CD4-positive, alpha-beta T cell treated with Interleukin-4 for 1 hour (primary cell): ENCODE data around the gene POLR1E.

Source experiments
- DNase-seq, 2 donors: peaks; one replicate each; pipeline ENCODE4 v3.0.0-alpha.2; 2020 to 2022

The POLR1E gene, protein sequence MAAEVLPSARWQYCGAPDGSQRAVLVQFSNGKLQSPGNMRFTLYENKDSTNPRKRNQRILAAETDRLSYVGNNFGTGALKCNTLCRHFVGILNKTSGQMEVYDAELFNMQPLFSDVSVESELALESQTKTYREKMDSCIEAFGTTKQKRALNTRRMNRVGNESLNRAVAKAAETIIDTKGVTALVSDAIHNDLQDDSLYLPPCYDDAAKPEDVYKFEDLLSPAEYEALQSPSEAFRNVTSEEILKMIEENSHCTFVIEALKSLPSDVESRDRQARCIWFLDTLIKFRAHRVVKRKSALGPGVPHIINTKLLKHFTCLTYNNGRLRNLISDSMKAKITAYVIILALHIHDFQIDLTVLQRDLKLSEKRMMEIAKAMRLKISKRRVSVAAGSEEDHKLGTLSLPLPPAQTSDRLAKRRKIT

DNA sequence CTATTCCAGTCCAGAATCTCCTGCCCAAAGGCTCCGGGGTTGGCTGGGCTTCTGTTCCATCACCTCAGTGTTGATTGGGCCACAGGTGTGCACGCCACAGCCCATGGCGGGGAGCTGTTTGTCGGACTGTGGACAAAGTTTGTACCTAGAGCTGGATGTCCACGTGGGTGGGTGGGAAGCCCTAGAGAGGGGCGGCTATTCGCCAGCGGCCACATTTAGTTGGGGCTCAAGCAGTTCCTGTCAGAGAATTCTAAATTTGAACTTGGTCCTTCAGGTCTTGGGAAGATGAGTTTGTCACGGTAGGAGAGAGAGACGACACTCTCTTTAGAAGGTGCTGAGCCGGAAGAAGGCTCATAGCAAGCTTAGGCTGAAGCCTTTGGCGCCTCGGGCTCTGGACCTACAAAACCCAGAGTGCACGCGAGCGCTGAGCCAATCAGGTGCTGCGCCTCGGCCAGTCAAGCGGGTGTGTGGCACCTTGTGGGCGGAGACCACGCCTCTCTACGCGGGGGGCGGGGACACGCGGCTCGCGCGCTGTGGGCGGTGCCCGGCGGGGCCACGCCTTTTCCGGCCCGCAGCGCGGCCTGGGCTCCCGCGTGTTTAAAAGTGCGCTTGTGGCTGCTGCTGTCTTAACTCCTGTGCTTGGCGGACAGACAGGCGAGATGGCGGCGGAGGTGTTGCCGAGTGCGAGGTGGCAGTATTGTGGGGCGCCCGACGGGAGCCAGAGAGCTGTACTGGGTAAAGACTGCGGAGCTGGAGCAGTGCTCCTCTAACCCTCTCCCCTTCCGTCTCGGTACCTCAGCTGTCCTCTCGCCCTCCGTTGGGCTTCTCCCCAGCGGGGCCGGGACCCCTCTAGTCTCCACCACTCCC lies at the start of gene POLR1E:
Gene POLR1E (plus strand): TSS at position 560 of the 867 bp plus-strand sequence. CDS start 100 bp downstream, at position 660.
- peak; percentile 96 to 97 for DNase-seq

DNA sequence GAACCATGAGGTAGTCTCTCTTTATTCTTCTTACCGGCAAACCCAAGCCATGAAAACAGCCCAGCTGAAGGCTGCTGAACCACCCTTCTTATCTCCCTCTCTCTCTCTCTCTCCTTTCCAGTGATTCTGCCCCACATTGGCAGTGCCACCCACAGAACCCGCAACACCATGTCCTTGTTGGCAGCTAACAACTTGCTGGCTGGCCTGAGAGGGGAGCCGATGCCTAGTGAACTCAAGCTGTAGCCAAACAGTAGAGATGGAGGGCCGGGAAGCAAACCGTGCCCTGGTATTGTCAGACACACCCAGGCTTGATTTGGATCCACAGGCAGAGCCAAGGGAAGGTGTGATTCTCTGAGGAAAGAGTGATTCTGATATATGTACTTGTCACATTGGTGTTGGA lies 49.2 kb upstream of the POLR1E start:
- no peak for DNase-seq

DNA sequence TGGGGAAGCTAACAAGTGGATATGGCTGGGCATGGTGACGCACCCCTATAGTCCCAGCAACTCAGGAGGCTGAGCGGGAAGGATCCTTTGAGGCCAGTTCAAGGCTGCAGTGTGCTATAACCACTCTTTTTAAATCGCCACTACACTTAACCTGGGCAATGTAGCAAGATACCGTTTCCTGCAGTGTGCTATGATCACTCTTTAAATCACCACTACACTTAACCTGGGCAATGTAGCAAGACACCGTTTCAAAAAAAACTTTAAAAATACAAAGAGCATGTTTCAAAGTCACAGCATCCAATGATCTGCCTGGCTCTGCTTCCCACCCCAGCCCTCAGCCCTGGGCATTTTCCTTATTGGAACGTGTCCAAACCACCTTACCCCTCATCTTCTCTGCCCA lies 48.7 kb upstream of the POLR1E start:
- no peak for DNase-seq

DNA sequence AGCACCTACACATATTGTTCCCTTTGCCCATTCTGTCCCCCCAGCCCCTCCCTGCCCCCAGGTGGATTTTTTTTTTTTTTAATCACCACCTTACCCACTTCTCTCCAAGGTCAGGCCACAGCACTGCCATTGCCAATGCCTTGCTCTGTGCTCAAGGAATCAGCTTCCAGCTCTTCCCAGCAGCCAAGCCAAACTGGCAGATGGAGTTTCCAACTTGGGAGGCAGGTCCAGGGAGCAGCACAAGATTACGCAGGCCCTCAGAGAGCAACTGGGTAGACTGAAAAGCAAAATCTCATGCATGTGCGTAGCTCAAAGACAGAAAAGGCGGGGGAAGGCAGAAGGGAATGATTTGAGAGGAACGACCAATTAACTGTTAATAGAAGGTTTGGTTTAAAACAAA lies 48.1 kb upstream of the POLR1E start:
- no peak for DNase-seq

- DNase-seq, result no peak
Measured at GRCh38 chr9:37438359-37438758, 47.4 kb upstream of the POLR1E start.

- DNase-seq, result no peak
Measured at GRCh38 chr9:37441776-37442370, 43.9 kb upstream of the POLR1E start.

GRCh38 chr9:37442556-37442955 lies 43.2 kb upstream of the POLR1E start:
- DNase-seq, result no peak

DNA sequence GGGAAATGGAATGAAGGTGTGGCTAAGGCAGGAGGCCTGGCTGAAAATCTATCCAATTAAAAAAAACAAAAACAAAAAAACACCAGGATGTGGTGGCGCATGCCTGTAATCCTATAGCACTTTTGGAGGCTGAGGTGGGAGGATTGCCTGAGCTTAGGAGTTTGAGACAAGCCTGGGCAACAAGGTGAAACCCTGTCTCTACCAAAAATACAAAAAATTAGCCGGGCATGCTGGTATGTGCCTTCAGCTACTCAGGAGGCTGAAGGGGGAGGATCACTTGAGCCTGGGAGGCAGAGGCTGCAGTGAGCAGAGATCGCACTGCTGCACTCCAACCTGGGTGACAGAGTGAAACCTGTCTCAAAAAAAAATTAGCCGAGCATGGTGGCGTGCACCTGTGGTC lies 42.2 kb upstream of the POLR1E start:
- no peak for DNase-seq

DNA sequence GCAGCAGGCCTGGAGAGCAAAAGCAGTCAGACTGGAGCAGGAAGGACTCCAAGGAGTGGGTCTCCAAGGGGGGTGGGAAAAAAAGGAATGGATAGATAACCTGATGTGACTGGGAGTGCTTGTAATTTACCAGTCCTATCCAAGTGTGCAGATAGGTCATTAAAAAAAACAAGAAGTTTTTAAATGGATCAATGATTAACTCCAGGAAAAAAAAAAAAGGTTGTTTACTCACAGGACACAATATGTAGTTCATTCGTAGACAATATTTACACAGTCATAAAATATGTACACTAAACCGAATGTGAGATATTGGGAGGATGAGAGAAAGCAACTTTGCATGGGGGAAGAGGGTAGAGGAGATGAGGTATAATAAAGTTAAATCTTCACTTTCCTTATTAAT lies 40.9 kb upstream of the POLR1E start:
- DNase-seq, result no peak

DNA sequence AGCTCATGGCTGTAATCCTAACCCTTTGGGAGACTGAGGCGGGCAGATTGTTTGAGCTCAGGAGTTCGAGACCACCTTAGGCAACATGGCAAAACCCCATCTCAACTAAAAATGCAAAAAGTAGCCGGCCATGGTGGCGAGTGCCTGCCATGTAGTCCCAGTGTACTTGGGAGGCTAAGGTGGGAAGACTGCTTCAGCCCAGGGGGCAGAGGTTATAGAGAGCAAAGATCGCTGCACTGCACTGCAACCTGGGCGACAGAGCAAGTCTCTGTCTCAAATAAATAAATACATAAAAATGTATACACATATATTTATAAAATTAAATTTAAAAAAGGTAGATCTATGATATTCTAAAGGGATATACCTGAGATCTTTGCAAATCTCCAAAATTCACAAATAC lies 39.9 kb upstream of the POLR1E start:
- DNase-seq, result no peak

DNA sequence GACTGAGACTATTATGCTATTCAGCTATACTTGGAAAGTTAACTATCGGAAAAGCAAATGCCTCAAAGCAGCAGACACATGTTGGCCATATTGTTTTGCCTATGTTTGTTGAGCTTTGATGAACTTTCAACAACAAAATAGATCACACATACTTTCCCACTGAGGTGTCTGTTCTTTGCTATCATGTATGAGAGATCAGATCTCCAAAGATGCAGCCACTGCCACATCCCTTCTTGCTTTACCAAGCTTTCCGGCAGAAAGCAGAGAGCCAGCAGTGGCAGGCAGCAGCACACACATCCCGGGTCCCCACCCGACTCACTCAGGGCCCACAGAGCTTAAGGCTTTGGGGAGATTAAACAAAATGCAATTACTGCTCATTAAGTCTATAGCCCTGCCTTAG lies 39.3 kb upstream of the POLR1E start:
- DNase-seq, result no peak

DNA sequence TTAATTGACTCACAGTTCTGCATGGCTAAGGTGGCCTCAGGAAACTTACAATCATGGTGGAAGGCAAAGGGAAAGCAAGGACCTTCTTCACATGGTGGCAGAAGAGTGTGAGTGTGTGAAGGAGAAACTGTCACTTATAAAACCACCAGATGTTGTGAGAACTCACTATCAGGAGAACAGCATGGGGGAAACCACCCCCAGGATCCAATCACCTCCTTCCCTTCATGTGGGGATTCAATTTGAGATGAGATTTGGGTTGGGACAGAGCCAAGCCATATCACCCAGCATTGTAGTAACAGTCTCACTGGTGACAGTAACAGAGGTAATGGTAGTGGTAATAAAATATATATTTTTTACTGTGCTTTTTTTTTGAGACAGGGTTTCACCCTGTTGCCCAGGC lies 38.6 kb upstream of the POLR1E start:
- no peak for DNase-seq

- no peak for DNase-seq
Measured at GRCh38 chr9:37449862-37450632, 35.7 kb upstream of the POLR1E start.

DNA sequence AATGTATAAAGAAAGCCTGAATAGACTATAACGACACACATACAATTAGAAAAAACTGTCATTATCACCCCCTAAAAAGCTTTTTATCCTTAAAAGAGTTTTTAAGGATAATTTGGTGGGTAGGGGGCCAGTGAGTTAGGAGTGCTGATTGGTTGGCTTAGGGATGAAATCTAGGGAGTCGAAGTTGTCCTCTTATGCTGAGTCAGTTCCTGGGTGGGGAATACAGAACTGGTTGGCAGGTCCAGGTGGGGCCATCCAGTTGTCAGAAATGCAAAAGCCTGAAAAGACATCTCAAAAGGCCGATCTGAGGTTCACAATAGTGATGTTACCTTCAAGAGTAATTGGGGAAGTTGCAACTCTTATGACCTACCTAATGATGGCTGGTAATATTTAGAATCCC lies 34.1 kb upstream of the POLR1E start:
- no peak for DNase-seq

DNA sequence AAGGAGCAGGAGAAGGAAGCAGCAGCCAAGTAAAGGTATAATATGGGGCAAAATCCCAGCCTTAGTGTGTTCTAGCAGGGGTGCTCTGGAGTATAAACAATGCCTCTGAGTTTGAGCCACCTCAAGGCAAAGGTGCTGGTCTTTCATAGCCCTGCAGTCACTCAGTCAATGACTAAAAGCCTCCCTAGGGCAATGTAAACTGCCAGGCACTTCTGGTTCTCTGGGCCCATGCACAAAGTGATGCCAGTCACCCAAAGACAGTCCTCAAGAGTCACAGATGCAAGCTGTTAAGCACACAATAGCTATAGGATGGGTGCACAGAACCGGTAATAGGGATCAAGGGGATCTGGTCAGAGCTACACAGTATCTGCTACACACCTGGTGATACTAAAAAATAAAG lies 33.1 kb upstream of the POLR1E start:
- no peak for DNase-seq

DNA sequence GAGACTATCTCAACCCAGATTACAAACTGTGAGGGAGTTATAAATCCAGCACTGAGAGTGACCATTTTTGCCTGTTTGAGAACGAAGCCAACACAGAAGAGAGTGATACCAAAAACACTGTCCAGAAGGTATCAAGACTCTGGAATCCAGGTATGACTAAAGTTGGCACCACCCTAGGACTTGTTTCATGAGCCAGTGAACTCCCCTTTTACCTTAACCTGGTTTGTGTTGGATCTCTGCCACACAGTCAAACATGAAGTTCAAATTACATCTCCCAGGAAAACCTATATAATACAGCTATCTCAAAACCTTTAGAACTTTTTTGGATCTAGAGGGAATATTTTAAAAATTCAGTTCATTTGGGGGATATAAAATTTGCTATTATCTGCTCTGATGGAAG lies 31.9 kb upstream of the POLR1E start:
- DNase-seq, result no peak

DNA sequence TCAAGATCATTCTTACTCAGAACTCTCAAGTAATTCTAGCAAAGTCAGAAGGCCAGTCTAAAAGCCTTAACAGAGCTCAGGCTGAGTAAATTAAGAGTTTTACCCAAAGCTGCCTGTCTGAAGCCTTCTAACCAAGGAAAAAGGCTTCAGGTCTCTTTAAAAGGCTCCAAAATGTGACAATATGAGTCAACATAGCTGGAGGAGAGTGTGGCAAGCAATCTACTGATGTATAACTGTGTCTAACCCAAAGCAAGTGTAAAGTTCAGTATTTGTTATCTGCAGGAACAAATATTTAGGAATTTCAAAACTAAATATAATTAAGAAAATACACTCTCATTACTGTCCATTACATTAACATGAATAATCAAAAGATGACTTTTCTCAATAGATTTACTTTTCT lies 31.5 kb upstream of the POLR1E start:
- DNase-seq, result no peak

GRCh38 chr9:37455884-37456647 lies 29.7 kb upstream of the POLR1E start:
- DNase-seq, result no peak

DNA sequence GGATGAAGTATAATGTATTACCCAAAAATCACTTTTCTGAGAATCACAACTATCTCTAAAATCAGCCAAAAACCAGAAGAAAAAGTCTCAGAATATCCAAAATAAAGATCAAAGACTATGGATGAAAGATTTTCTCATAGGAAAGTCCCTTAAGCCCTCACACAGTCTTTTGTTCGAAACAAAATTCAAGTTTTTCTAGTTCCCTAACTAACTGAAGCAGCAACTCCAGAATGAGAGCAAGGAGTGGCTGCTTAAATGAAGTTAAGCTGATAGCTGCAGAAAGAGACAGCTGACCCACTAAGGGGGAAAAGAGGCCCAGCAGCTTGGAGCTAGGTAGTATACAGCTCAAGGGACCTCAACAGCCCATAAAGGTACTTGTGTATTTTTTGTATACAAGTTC lies 28.9 kb upstream of the POLR1E start:
- DNase-seq, result peak in 1 of 2 donors; percentile 8

GRCh38 chr9:37464006-37464405 lies 21.7 kb upstream of the POLR1E start:
- no peak for DNase-seq

GRCh38 chr9:37464426-37465248 lies 21.1 kb upstream of the POLR1E start:
- peak; percentile 78 for DNase-seq
